IPS DF 6.9 (cell line): ENCODE measurements around the gene PVALB.

Source experiments
- DNase-seq: peaks from one replicate; pipeline ENCODE4 v3.0.0-alpha.2; 2013; ENCODE audit warnings: low read depth, low spot score
- H3K27ac ChIP-seq: one replicate; pipeline ENCODE4 v1.5.1; 2013; ENCODE audit warnings: low read length, control low read depth
- H3K27me3 ChIP-seq: 2 replicates; pipeline ENCODE4 v1.6.1; 2013; ENCODE audit warnings: mild to moderate bottlenecking, low read length; ENCODE audit not compliant: control insufficient read depth, insufficient read depth
- H3K36me3 ChIP-seq: 2 replicates; pipeline ENCODE4 v1.6.1; 2013; ENCODE audit warnings: low read length; ENCODE audit not compliant: control insufficient read depth, insufficient read depth
- H3K4me1 ChIP-seq: 2 replicates; pipeline ENCODE4 v1.6.1; 2013; ENCODE audit warnings: low read length; ENCODE audit not compliant: control insufficient read depth, insufficient read depth
- H3K4me3 ChIP-seq: 2 replicates; pipeline ENCODE4 v1.5.1; 2013; ENCODE audit warnings: mild to moderate bottlenecking, low read length
- H3K9me3 ChIP-seq: 2 replicates; pipeline ENCODE4 v1.6.1; 2013; ENCODE audit warnings: low read length, inconsistent platforms; ENCODE audit not compliant: control insufficient read depth, insufficient read depth
- WGBS: extraction: QIAGEN DNeasy Blood & Tissue Kit; methylation state at CpG from one replicate; pipeline ENCODE4 v1.1.7; 2013; ENCODE audit warnings: mixed read lengths, missing lambda C conversion rate; ENCODE audit not compliant: insufficient read length, insufficient coverage; 5-methylcytosine and 5-hydroxymethylcytosine counted together

Gene PVALB

GRCh38 chr22:36814801-36815200, 2.0 kb downstream of the PVALB start:
- no CpG with 5 or more reads among the region's 10 CpGs for WGBS
- Histone ChIP-seq H3K4me1 (peaks cover 3% of the 10 kb centered on the region; the same call in 1 of the 2 replicates), H3K4me3 (no peak overlapping the region), H3K36me3 (no peaks in the 10 kb centered on the region), H3K9me3 (no peaks in the 10 kb centered on the region), H3K27me3 (peaks cover 20% of the 10 kb centered on the region), H3K27ac (no peak overlapping the region)
- DNase-seq, result no peak

GRCh38 chr22:36811094-36811800, 5.6 kb downstream of the PVALB start:
- Histone ChIP-seq H3K27ac (no peak overlapping the region), H3K9me3 (no peaks in the 10 kb centered on the region), H3K27me3 (peaks cover 15% of the 10 kb centered on the region), H3K36me3 (no peaks in the 10 kb centered on the region), H3K4me1 (peaks cover 1% of the 10 kb centered on the region), H3K4me3 (no peak overlapping the region)
- WGBS, result no CpG with 5 or more reads among the region's 3 CpGs
- no peak for DNase-seq

GRCh38 chr22:36809351-36809750, 7.5 kb downstream of the PVALB start:
- no peak for DNase-seq
- Histone ChIP-seq H3K27me3 (no peaks in the 10 kb centered on the region), H3K4me1 (peaks cover 1% of the 10 kb centered on the region), H3K9me3 (no peaks in the 10 kb centered on the region), H3K4me3 (no peak overlapping the region), H3K36me3 (no peaks in the 10 kb centered on the region), H3K27ac (no peak overlapping the region)
- WGBS, result no CpG with 5 or more reads among the region's 6 CpGs

DNA sequence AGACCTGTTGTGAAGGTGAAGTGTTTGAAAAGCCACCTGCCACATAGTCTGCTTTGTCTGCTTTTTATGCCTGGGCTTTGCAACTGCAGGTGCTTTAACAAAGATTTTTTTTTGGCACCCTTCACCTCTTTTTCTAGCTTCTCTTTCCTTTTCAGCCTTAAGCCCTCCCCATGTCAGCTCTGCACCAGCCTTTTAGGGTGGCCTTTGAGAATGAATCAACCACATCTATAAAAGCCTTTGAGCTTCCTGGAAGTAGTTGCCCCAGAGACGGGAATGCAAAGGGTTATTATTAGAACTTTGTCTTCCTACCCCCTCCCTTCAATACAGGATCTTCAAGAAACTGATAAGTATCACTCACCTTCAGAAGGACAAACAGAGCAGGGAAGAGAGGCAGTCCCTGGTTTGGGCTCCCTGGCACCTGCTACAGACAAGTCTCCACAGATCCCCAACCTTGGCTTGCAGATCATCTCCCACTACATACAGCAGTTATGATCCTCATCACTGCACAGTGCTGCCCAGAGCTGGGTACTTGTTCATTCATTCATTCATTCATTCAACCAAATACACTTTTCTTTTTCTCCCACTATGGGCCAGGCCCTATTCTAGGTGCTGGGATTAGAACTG, 8.0 kb downstream of the PVALB start:
- no peaks in the 10 kb centered on the region for H3K9me3 ChIP-seq
- peaks cover 1% of the 10 kb centered on the region for H3K4me1 ChIP-seq
- no peak for DNase-seq
- no CpG with 5 or more reads among the region's 1 CpG for WGBS
- H3K27me3 ChIP-seq, result no peaks in the 10 kb centered on the region
- H3K27ac ChIP-seq, result no peak overlapping the region
- no peak overlapping the region for H3K4me3 ChIP-seq
- H3K36me3 ChIP-seq, result no peaks in the 10 kb centered on the region

DNA sequence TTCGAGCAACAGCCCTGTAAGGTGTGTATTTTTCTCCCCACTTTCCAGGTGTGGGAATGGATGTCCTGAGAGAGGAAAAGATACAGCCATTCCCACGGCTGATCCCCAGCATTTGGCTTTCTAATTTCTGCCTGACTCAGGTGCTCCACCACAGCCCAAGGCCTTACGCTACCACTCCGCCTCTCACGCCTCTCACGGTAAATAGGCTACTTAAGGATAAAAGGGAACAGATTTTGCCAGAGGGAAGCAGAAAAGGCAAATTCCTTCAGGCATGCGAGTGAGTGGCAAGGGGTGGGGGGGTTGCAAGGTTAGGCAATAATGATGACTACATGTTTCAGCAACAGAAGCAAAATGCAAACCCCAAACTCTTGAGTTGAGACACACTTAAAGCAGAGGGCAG, 9.2 kb downstream of the PVALB start:
- Histone ChIP-seq H3K4me1 (peaks cover 1% of the 10 kb centered on the region), H3K27ac (no peak overlapping the region), H3K36me3 (no peaks in the 10 kb centered on the region), H3K9me3 (no peaks in the 10 kb centered on the region), H3K4me3 (no peak overlapping the region), H3K27me3 (no peaks in the 10 kb centered on the region)
- WGBS, result no CpG with 5 or more reads among the region's 7 CpGs
- DNase-seq, result no peak

GRCh38 chr22:36806835-36807234, 10.0 kb downstream of the PVALB start:
- Histone ChIP-seq H3K27ac (no peak overlapping the region), H3K4me1 (peaks cover 1% of the 10 kb centered on the region), H3K27me3 (no peaks in the 10 kb centered on the region), H3K36me3 (no peaks in the 10 kb centered on the region), H3K9me3 (no peaks in the 10 kb centered on the region), H3K4me3 (no peak overlapping the region)
- no CpG with 5 or more reads among the region's 6 CpGs for WGBS
- no peak for DNase-seq

- peaks cover 3% of the 10 kb centered on the region for H3K4me1 ChIP-seq
- no peak overlapping the region for H3K4me3 ChIP-seq
- no peaks in the 10 kb centered on the region for H3K27me3 ChIP-seq
- no peak for DNase-seq
- H3K27ac ChIP-seq, result no peak overlapping the region
- no CpG with 5 or more reads among the region's 1 CpG for WGBS
- no peaks in the 10 kb centered on the region for H3K36me3 ChIP-seq
- no peaks in the 10 kb centered on the region for H3K9me3 ChIP-seq
These were observed 13.5 kb downstream of the PVALB start for GRCh38 chr22:36803358-36803757.

- H3K27me3 ChIP-seq, result no peaks in the 10 kb centered on the region
- no peak for DNase-seq
- H3K27ac ChIP-seq, result no peak overlapping the region
- no CpG with 5 or more reads among the region's 11 CpGs for WGBS
- no peaks in the 10 kb centered on the region for H3K9me3 ChIP-seq
- peaks cover 13% of the 10 kb centered on the region for H3K4me1 ChIP-seq
- H3K4me3 ChIP-seq, result no peak overlapping the region
- H3K36me3 ChIP-seq, result no peaks in the 10 kb centered on the region
These were observed 18.2 kb downstream of the PVALB start for GRCh38 chr22:36798674-36799066.

DNA sequence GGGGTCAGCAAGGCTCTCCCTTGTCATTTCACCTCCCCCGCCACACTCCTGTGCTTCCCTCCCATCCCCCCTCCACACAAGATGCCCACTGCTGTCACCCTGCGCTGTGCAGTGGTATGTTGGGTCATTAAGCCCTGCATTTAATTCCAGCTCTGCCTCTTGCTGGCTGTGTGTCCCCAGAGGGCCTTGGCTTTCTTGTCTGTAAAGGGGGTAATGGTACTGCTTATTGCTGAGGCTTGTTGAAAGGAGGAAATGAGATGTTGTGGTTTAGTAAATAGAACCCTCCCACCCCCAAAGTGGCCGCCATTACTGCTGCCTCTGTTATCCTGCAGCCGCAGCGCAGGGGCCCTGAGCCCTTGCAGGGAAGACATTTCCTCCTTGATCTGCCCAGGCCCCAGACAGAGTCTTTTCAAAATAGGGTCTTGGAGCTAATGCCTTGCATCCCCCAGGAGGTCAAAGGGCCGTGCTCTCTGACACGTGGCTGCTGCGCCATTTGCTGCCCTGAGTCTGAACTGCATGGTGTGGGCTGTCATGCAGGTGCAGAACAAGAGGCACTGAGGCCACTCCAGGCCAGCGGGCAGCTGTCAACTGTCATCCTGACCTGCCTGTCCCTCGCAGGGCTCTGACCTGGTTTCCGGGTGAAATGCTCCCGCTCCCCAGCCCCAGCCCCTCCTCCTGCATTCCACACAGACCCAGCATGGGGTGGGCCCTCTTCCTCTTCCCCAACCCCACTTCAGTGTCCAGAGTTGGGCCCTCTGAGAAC, 18.7 kb downstream of the PVALB start:
- H3K36me3 ChIP-seq, result no peaks in the 10 kb centered on the region
- no peaks in the 10 kb centered on the region for H3K9me3 ChIP-seq
- no CpG with 5 or more reads among the region's 12 CpGs for WGBS
- DNase-seq, result no peak
- no peaks in the 10 kb centered on the region for H3K27me3 ChIP-seq
- H3K27ac ChIP-seq, result no peak overlapping the region
- peaks cover 13% of the 10 kb centered on the region for H3K4me1 ChIP-seq
- no peak overlapping the region for H3K4me3 ChIP-seq

- no peak for DNase-seq
- WGBS, result no CpG with 5 or more reads among the region's 9 CpGs
- Histone ChIP-seq H3K27ac (no peak overlapping the region), H3K4me3 (no peak overlapping the region), H3K9me3 (no peaks in the 10 kb centered on the region), H3K4me1 (peaks cover 13% of the 10 kb centered on the region), H3K36me3 (no peaks in the 10 kb centered on the region), H3K27me3 (no peaks in the 10 kb centered on the region)
These were observed 19.5 kb downstream of the PVALB start for GRCh38 chr22:36797374-36797773.
